ENCODE measurements around the gene GRIN2B.

The GRIN2B gene

GRCh38 chr12:13952096-13952495 lies 29.3 kb downstream of the GRIN2B start:
- no peaks in the 10 kb centered on the region for H3K9me3 ChIP-seq (ENCODE audit: control insufficient read depth, insufficient read depth, low read length)
- no peaks in the 10 kb centered on the region for H3K4me1 ChIP-seq (ENCODE audit: control insufficient read depth, insufficient read depth, low read length)
- H3K36me3 ChIP-seq (ENCODE audit: control insufficient read depth, insufficient read depth, low read length), result no peaks in the 10 kb centered on the region
- H3K9ac ChIP-seq (ENCODE audit: low read depth, low read length), result no peak overlapping the region
- no peak overlapping the region for H3K4me3 ChIP-seq (ENCODE audit: low read depth, low read length)
- no peaks in the 10 kb centered on the region for H3K27me3 ChIP-seq (ENCODE audit: control insufficient read depth, insufficient read depth, low read length)

DNA sequence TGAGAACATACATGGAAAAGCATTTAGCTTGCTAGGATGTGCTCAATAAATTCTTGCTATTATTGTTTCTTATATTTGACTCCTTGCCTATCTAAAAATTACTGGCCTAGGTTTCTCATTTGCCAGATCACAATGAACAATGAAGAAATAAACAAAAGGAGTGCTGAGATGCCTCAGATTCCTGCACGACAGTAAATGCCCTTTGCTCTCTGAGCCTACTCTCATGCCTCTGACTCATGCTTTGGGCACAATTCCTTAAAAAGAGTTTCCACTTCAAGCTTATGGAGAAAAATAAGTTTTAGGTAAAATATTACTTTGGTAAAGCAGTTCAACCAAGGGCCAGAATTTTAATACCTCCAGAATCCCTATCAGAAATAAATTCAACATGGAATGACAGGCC lies 30.9 kb downstream of the GRIN2B start:
- Histone ChIP-seq H3K27me3 (ENCODE audit: control insufficient read depth, insufficient read depth, low read length) (no peaks in the 10 kb centered on the region), H3K9me3 (ENCODE audit: control insufficient read depth, insufficient read depth, low read length) (no peaks in the 10 kb centered on the region), H3K4me1 (ENCODE audit: control insufficient read depth, insufficient read depth, low read length) (no peaks in the 10 kb centered on the region), H3K36me3 (ENCODE audit: control insufficient read depth, insufficient read depth, low read length) (no peaks in the 10 kb centered on the region), H3K4me3 (ENCODE audit: low read depth, low read length) (no peak overlapping the region), H3K9ac (ENCODE audit: low read depth, low read length) (no peak overlapping the region)

GRCh38 chr12:13948621-13949020 lies 32.8 kb downstream of the GRIN2B start:
- H3K27me3 ChIP-seq (ENCODE audit: control insufficient read depth, insufficient read depth, low read length), result no peaks in the 10 kb centered on the region

GRCh38 chr12:13947276-13947946 lies 34.0 kb downstream of the GRIN2B start:
- Histone ChIP-seq H3K36me3 (ENCODE audit: control insufficient read depth, insufficient read depth, low read length) (no peaks in the 10 kb centered on the region), H3K9ac (ENCODE audit: low read depth, low read length) (no peak overlapping the region), H3K4me1 (ENCODE audit: control insufficient read depth, insufficient read depth, low read length) (peaks cover 4% of the 10 kb centered on the region), H3K4me3 (ENCODE audit: low read depth, low read length) (no peak overlapping the region), H3K9me3 (ENCODE audit: control insufficient read depth, insufficient read depth, low read length) (no peaks in the 10 kb centered on the region), H3K27me3 (ENCODE audit: control insufficient read depth, insufficient read depth, low read length) (no peaks in the 10 kb centered on the region)

More at GRCh38 chr12:13948621-13949020, 32.8 kb downstream of the GRIN2B start:
- Histone ChIP-seq H3K9ac (ENCODE audit: low read depth, low read length) (no peak overlapping the region), H3K4me1 (ENCODE audit: control insufficient read depth, insufficient read depth, low read length) (no peaks in the 10 kb centered on the region), H3K9me3 (ENCODE audit: control insufficient read depth, insufficient read depth, low read length) (no peaks in the 10 kb centered on the region), H3K4me3 (ENCODE audit: low read depth, low read length) (no peak overlapping the region), H3K36me3 (ENCODE audit: control insufficient read depth, insufficient read depth, low read length) (no peaks in the 10 kb centered on the region)

GRCh38 chr12:13945641-13946040 lies 35.8 kb downstream of the GRIN2B start:
- H3K9ac ChIP-seq (ENCODE audit: low read depth, low read length), result no peak overlapping the region
- no peaks in the 10 kb centered on the region for H3K36me3 ChIP-seq (ENCODE audit: control insufficient read depth, insufficient read depth, low read length)
- H3K9me3 ChIP-seq (ENCODE audit: control insufficient read depth, insufficient read depth, low read length), result no peaks in the 10 kb centered on the region
- no peaks in the 10 kb centered on the region for H3K27me3 ChIP-seq (ENCODE audit: control insufficient read depth, insufficient read depth, low read length)
- H3K4me3 ChIP-seq (ENCODE audit: low read depth, low read length), result no peak overlapping the region
- peaks cover 13% of the 10 kb centered on the region for H3K4me1 ChIP-seq (ENCODE audit: control insufficient read depth, insufficient read depth, low read length)

- Histone ChIP-seq H3K4me1 (ENCODE audit: control insufficient read depth, insufficient read depth, low read length) (peaks cover 16% of the 10 kb centered on the region), H3K36me3 (ENCODE audit: control insufficient read depth, insufficient read depth, low read length) (no peaks in the 10 kb centered on the region), H3K9ac (ENCODE audit: low read depth, low read length) (no peak overlapping the region), H3K9me3 (ENCODE audit: control insufficient read depth, insufficient read depth, low read length) (no peaks in the 10 kb centered on the region), H3K27me3 (ENCODE audit: control insufficient read depth, insufficient read depth, low read length) (no peaks in the 10 kb centered on the region), H3K4me3 (ENCODE audit: low read depth, low read length) (no peak overlapping the region)
Measured at GRCh38 chr12:13945236-13945635, 36.2 kb downstream of the GRIN2B start.

DNA sequence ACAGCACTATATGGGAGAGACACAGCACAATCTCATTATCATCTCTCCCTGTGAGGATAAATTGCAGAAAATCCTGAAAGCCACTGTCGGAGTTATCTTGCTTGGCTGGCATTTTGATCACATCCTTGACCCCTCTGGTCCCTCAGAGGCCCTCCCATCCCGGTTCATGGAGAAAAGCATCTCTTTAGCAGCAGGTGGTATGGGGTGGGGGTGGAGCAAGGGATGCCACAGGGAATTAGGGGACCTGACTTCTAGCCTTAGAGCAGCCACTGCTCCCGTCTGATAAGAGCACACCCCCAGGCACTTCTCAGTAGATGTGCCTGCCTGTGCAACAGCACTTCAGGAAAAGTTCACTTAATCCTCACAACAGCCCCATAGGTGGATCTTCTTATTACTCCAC lies 38.6 kb downstream of the GRIN2B start:
- Histone ChIP-seq H3K4me3 (ENCODE audit: low read depth, low read length) (no peak overlapping the region), H3K9me3 (ENCODE audit: control insufficient read depth, insufficient read depth, low read length) (peaks cover 5% of the 10 kb centered on the region), H3K27me3 (ENCODE audit: control insufficient read depth, insufficient read depth, low read length) (no peaks in the 10 kb centered on the region)

DNA sequence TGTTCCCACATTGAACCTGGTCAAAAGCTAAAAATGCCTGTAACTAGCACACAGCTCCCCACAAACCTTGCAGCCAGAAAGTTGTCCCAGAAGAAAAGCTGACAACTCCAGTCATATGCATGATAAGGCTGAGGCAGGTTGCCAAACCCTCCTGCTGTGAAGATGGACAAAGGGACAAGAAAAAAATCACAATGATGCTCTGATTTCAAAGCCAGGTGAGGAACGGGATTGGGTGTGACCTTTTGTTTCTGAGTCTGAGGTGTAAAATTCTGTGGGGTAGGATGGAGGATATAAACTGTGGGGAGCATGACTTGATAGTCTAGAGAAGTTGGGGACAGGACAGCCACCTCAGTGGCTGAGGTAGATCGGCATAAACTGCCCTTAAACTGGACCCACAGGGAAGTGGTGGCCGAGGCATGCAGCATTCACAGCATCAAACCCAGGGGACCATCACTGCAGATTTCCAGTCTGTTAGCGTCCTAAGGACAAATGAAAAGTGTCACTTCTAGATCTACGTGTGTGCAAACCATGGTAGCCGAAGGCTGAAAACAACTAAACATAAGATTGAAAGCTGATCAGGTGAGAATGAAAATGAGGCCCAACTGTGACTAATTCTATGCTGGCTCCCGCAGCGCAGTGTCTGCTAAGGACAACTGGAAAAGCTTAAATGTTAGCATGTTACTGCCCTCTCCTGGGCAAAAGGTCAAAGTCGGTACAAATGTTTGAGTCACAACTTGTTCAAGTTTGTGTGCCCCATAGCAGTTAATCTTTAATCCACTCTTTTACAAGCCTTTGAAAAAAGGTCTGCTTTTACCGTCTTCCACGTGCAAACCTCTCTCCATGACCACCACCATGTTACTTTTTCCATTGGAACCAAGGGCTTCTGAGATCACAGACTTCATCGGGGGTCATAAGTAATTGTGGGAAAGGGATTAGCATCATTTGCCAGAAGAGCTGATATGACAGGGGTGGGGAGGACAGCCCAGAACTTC lies 39.8 kb downstream of the GRIN2B start:
- peaks cover 5% of the 10 kb centered on the region for H3K9me3 ChIP-seq (ENCODE audit: control insufficient read depth, insufficient read depth, low read length)
- no peak overlapping the region for H3K9ac ChIP-seq (ENCODE audit: low read depth, low read length)
- no peaks in the 10 kb centered on the region for H3K27me3 ChIP-seq (ENCODE audit: control insufficient read depth, insufficient read depth, low read length)
- peak overlapping the region; percentile 31 for H3K4me3 ChIP-seq (ENCODE audit: low read depth, low read length)
- H3K4me1 ChIP-seq (ENCODE audit: control insufficient read depth, insufficient read depth, low read length), result peaks cover 16% of the 10 kb centered on the region
- H3K36me3 ChIP-seq (ENCODE audit: control insufficient read depth, insufficient read depth, low read length), result no peaks in the 10 kb centered on the region

More for the DNA sequence above, 38.6 kb downstream of the GRIN2B start:
- Histone ChIP-seq H3K9ac (ENCODE audit: low read depth, low read length) (no peak overlapping the region), H3K4me1 (ENCODE audit: control insufficient read depth, insufficient read depth, low read length) (peaks cover 16% of the 10 kb centered on the region), H3K36me3 (ENCODE audit: control insufficient read depth, insufficient read depth, low read length) (no peaks in the 10 kb centered on the region)

- Histone ChIP-seq H3K27me3 (ENCODE audit: control insufficient read depth, insufficient read depth, low read length) (no peaks in the 10 kb centered on the region), H3K36me3 (ENCODE audit: control insufficient read depth, insufficient read depth, low read length) (no peaks in the 10 kb centered on the region), H3K9me3 (ENCODE audit: control insufficient read depth, insufficient read depth, low read length) (peaks cover 5% of the 10 kb centered on the region), H3K4me1 (ENCODE audit: control insufficient read depth, insufficient read depth, low read length) (peaks cover 16% of the 10 kb centered on the region), H3K4me3 (ENCODE audit: low read depth, low read length) (no peak overlapping the region), H3K9ac (ENCODE audit: low read depth, low read length) (no peak overlapping the region)
Measured at GRCh38 chr12:13940335-13940865, 41.0 kb downstream of the GRIN2B start.

GRCh38 chr12:13937735-13938134 lies 43.7 kb downstream of the GRIN2B start:
- Histone ChIP-seq H3K36me3 (ENCODE audit: control insufficient read depth, insufficient read depth, low read length) (no peaks in the 10 kb centered on the region), H3K27me3 (ENCODE audit: control insufficient read depth, insufficient read depth, low read length) (no peaks in the 10 kb centered on the region), H3K4me1 (ENCODE audit: control insufficient read depth, insufficient read depth, low read length) (peaks cover 12% of the 10 kb centered on the region), H3K9ac (ENCODE audit: low read depth, low read length) (no peak overlapping the region), H3K9me3 (ENCODE audit: control insufficient read depth, insufficient read depth, low read length) (peaks cover 5% of the 10 kb centered on the region), H3K4me3 (ENCODE audit: low read depth, low read length) (no peak overlapping the region)

DNA sequence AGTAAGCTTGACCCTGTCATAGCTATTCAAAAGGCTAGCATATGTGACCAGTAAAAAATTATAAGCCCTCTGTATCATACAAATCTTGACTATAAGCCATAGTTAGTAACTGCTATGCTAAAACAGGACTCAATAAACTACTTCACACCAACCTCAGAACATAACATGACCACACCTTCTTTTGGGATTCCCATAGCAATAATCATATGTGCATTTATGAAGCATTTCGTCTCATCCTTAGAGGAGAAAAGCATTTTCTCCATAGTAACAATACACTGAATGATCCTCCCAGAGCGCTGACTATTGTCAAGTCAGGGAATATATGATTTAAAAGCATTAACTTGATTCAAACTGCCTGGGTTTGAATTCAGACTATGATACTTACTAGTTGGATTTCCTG lies 46.2 kb downstream of the GRIN2B start:
- Histone ChIP-seq H3K9ac (ENCODE audit: low read depth, low read length) (no peak overlapping the region), H3K9me3 (ENCODE audit: control insufficient read depth, insufficient read depth, low read length) (peaks cover 5% of the 10 kb centered on the region), H3K27me3 (ENCODE audit: control insufficient read depth, insufficient read depth, low read length) (no peaks in the 10 kb centered on the region), H3K36me3 (ENCODE audit: control insufficient read depth, insufficient read depth, low read length) (no peaks in the 10 kb centered on the region), H3K4me3 (ENCODE audit: low read depth, low read length) (no peak overlapping the region), H3K4me1 (ENCODE audit: control insufficient read depth, insufficient read depth, low read length) (no peaks in the 10 kb centered on the region)
